Uterus (tissue), 4 donors: Measurements from ENCODE around the gene PPP1R14D. TPM values are rescaled to one million over a fixed set of nuclear protein-coding genes. Genes with fewer than 3 reads are reported as not detected.
A peak's percentile ranks its signal among the peaks of the same experiment; 100 is the strongest.

Source experiments
- DNase-seq, 2 donors: peaks; one replicate each; pipeline ENCODE4 v3.0.0-alpha.2; 2019 to 2020
- H3K27ac ChIP-seq, 2 donors: fragments of 200-600 bp; sonication (generic); 1 replicate in 1 of 2; 2 replicates in 1 of 2; pipeline ENCODE4 v1.5.1; 2016 to 2018
- H3K27me3 ChIP-seq, 2 donors: fragments of 200-600 bp; sonication (generic); one replicate each; pipeline ENCODE4 v1.5.1; 2018 to 2019; ENCODE audit warnings: control low read depth in 1 of 2
- H3K36me3 ChIP-seq, 2 donors: fragments of 200-600 bp; sonication (generic); one replicate each; pipeline ENCODE4 v1.5.1; 2019; ENCODE audit warnings: control low read depth in 1 of 2
- H3K4me1 ChIP-seq, 2 donors: fragments of 200-600 bp; sonication (generic); one replicate each; pipeline ENCODE4 v1.5.1; 2018 to 2019; ENCODE audit warnings: control low read depth in 1 of 2
- H3K4me3 ChIP-seq, 2 donors: fragments of 200-600 bp; sonication (generic); 1 replicate in 1 of 2; 2 replicates in 1 of 2; pipeline ENCODE4 v1.5.1; 2018 to 2019; ENCODE audit warnings: mild to moderate bottlenecking in 1 of 2
- H3K9me3 ChIP-seq, 2 donors: fragments of 200-600 bp; sonication (generic); one replicate each; pipeline ENCODE4 v1.5.1; 2019; ENCODE audit warnings: control low read depth in 1 of 2
- POLR2A ChIP-seq, 2 donors: fragments of 450-650 bp; IDR thresholded peaks; one replicate each; pipeline ENCODE4 v1.6.1; 2016; ENCODE audit warnings: antibody characterized with exemption in 2 of 2, mild to moderate bottlenecking in 1 of 2, moderate library complexity in 1 of 2
- intact Hi-C: fragments of 100-400 bp; cut with DNase I; formaldehyde crosslinking; loops from one replicate; pipeline ENCODE4 v1.15.1; 2023; ENCODE audit warnings: low total_unique reads
- small RNA-seq: library from RNA; depleted of rRNA; stranded (forward); fragments of <200 nt; gene quantifications from one replicate; pipeline ENCODE3, GENCODE V24; 2016
- total RNA-seq, 4 donors: library from RNA; depleted of rRNA in 3 of 4; stranded (reverse); fragments of >200 nt in 3 of 4; gene quantifications; one replicate each; pipeline versions ENCODE4 v1.1.0 to v1.2.4, GENCODE V29; 2014 to 2023
- TF ChIP-seq, protein P1 (sequence below), 4 experiments: fragments of 200-600 bp in 2 of 4; fragments of 450-650 bp in 2 of 4; sonication (generic) in 2 of 4; IDR thresholded peaks; one replicate each; pipeline ENCODE4 v1.5.1; 2016 to 2019; ENCODE audit warnings: antibody characterized with exemption in 4 of 4, mild to moderate bottlenecking in 2 of 4, moderate library complexity in 1 of 4
- donor health status: DM: yes; HTN: yes; CAD: no.

The PPP1R14D gene
- total RNA-seq, 4 donors from 2014 or later = not detected

DNA sequence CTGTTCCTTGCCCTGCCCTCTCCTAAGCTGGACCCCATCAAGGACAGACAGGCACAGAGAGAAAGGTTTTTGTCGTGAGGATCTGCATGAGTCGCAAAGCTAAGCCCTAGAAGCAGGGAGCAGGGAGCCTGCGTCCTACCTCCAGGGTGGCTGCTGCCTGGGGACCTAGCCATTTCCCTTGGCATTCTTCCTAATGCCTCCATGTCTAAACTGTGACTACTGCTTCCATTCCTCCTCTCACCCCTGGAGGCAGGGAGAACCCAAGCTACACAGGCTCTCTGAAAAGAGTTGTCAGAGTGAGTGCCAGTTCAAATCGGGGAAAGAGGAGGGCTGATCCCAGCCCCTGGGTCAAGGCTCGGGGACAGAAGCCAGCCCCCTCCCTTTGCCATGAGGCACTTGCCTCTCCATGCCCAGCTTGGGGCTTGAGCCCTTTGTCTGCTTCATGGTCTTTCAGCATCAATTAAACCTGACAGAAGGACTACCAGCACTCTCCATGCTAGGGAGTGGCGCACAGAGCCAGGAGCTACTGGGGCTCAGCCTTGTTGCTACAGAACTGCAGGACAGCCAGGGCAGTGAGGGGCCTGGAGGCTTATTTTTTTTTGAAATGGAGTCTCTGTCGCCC, 62.2 kb downstream of the PPP1R14D start:
- Histone ChIP-seq H3K4me1 (peaks cover 0 to 4% of the 10 kb centered on the region in 2 donors), H3K36me3 (no peaks in the 10 kb centered on the region), H3K27me3 (no peaks in the 10 kb centered on the region), H3K27ac (peak overlapping the region in 1 of 2 donors; percentile 83), H3K9me3 (no peaks in the 10 kb centered on the region), H3K4me3 (no peak overlapping the region)
- intact Hi-C loops = no loop called here
- TF ChIP-seq, protein P1, sequence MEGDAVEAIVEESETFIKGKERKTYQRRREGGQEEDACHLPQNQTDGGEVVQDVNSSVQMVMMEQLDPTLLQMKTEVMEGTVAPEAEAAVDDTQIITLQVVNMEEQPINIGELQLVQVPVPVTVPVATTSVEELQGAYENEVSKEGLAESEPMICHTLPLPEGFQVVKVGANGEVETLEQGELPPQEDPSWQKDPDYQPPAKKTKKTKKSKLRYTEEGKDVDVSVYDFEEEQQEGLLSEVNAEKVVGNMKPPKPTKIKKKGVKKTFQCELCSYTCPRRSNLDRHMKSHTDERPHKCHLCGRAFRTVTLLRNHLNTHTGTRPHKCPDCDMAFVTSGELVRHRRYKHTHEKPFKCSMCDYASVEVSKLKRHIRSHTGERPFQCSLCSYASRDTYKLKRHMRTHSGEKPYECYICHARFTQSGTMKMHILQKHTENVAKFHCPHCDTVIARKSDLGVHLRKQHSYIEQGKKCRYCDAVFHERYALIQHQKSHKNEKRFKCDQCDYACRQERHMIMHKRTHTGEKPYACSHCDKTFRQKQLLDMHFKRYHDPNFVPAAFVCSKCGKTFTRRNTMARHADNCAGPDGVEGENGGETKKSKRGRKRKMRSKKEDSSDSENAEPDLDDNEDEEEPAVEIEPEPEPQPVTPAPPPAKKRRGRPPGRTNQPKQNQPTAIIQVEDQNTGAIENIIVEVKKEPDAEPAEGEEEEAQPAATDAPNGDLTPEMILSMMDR (IDR thresholded peaks at IDR 0.05) = no peak
- TF ChIP-seq POLR2A (IDR thresholded peaks at IDR 0.05) = no peak
- DNase-seq = no peak

Small RNAs within 50 kb of the gene (small RNA-seq; reads per million reads assigned to genes)
- gene AC025166.1 = not detected

Other genes starting within 250 kb of the PPP1R14D start
- 10 to 100 TPM in 1 of 4 donors, under 1 TPM in 2, not detected in 1; 0.26 to 33.5 (median 0.55) TPM for gene KNL1, start 234.5 kb downstream of the PPP1R14D start, total RNA-seq
- gene RAD51, start 133.5 kb downstream of the PPP1R14D start, total RNA-seq = 1 to 10 TPM in 2 of 4 donors, under 1 TPM in 1, not detected in 1; 0.51 to 7.7 (median 1.3) TPM
- gene RMDN3, start 73.5 kb downstream of the PPP1R14D start, total RNA-seq = 10 to 100 TPM in 2 of 4 donors, 1 to 10 TPM in 2; 6.4 to 27.0 (median 16.1) TPM
- gene GCHFR, start 64.6 kb downstream of the PPP1R14D start, total RNA-seq = 100 to 1,000 TPM in 1 of 4 donors, 10 to 100 TPM in 2, 1 to 10 TPM in 1; 6.2 to 113 (median 34.5) TPM
- under 1 TPM in 2 of 4 donors, not detected in 2; 0.28 to 0.55 TPM for gene C15orf62, start 58.7 kb downstream of the PPP1R14D start, total RNA-seq
- gene ZFYVE19, start 21.6 kb downstream of the PPP1R14D start, total RNA-seq = 10 to 100 TPM in 3 of 4 donors, 1 to 10 TPM in 1; 5.6 to 37.5 (median 15.2) TPM
- 10 to 100 TPM in 3 of 4 donors, 1 to 10 TPM in 1; 6.1 to 79.4 (median 32.5) TPM for gene DNAJC17, start 21.2 kb downstream of the PPP1R14D start, total RNA-seq
- 10 to 100 TPM in 1 of 4 donors, 1 to 10 TPM in 2, not detected in 1; 2.0 to 38.1 (median 2.3) TPM for gene SPINT1, start 15.3 kb upstream of the PPP1R14D start, total RNA-seq
- under 1 TPM in 1 of 4 donors, not detected in 3; 0.76 TPM for gene RHOV, start 45.5 kb upstream of the PPP1R14D start, total RNA-seq
- 10 to 100 TPM in 2 of 4 donors, 1 to 10 TPM in 2; 3.8 to 33.3 (median 17.3) TPM for gene VPS18, start 65.7 kb upstream of the PPP1R14D start, total RNA-seq
- gene DLL4, start 100.6 kb upstream of the PPP1R14D start, total RNA-seq = 10 to 100 TPM; 18.2 to 31.1 (median 22.6) TPM
- gene CHAC1, start 124.8 kb upstream of the PPP1R14D start, total RNA-seq = 1 to 10 TPM in 2 of 4 donors, under 1 TPM in 1, not detected in 1; 0.35 to 1.8 (median 1.4) TPM